Astrocyte of the cerebellum (primary cell): ENCODE measurements around the gene MRC1.

Experiments used
- DNase-seq: peaks from one replicate; pipeline ENCODE4 v3.0.0-alpha.2; 2011; ENCODE audit warnings: low read depth
- H3K4me3 ChIP-seq: 2 replicates; pipeline ENCODE4 v1.5.1; 2011; ENCODE audit warnings: mild to moderate bottlenecking, low read depth, low read length, moderate library complexity
- in situ Hi-C: cut with HindIII; loops from 2 replicates; pipeline ENCODE4 v1.10.0; 2017; ENCODE audit warnings: low sequenced_read_pairs
- TF ChIP-seq, protein P1 (sequence below): IDR thresholded peaks from 2 replicates; pipeline ENCODE4 v1.5.1; 2012; ENCODE audit warnings: low read length, low read depth, moderate library complexity, mild to moderate bottlenecking; ENCODE audit errors: missing control alignments

MRC1 gene

DNA sequence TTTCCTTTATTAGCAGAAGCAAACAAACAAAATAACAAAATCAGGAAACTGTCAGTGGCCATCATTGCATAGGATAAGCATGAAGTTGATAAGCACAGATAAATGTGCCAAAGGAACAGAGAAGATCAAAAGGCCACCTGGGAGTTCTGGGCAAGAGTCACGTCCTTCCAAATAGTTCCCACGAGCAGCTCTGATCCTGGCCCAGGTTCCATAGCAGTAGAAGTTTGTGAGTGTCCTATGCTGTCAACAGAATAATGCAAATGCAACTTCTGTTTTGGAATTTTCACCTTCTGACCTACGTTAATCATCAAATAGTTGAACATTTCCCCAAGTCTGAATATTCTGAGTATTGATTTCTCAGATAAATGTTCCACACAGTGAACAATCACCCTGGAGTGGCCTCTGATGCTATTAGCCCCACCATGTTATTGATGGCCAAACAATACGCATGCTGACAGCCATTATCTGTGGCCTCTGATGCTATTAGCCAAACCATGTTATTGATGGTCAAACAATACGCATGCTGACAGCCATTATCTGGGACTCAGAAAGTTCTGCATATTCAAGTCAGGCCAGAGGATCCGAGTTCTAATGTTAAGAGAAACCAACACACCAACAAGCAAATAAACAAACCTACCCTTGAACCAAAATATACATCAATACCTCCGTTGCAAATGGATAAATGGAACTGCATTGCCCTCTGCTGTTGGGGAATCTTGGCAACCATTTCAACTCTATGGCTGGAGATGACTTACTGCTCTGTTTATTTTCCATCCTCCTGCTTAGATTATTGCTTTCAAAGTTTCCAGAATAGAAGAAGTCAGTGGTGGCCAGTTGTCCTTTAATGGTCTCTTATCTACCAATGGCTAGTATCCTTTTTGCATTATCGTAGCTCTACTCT is 63.3 kb downstream of the MRC1 start:
- DNase-seq = peak; percentile 6
- in situ Hi-C loops = no loop called here
- TF ChIP-seq, protein P1, sequence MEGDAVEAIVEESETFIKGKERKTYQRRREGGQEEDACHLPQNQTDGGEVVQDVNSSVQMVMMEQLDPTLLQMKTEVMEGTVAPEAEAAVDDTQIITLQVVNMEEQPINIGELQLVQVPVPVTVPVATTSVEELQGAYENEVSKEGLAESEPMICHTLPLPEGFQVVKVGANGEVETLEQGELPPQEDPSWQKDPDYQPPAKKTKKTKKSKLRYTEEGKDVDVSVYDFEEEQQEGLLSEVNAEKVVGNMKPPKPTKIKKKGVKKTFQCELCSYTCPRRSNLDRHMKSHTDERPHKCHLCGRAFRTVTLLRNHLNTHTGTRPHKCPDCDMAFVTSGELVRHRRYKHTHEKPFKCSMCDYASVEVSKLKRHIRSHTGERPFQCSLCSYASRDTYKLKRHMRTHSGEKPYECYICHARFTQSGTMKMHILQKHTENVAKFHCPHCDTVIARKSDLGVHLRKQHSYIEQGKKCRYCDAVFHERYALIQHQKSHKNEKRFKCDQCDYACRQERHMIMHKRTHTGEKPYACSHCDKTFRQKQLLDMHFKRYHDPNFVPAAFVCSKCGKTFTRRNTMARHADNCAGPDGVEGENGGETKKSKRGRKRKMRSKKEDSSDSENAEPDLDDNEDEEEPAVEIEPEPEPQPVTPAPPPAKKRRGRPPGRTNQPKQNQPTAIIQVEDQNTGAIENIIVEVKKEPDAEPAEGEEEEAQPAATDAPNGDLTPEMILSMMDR = peak; percentile 38
- no peak overlapping the region for H3K4me3 ChIP-seq

DNA sequence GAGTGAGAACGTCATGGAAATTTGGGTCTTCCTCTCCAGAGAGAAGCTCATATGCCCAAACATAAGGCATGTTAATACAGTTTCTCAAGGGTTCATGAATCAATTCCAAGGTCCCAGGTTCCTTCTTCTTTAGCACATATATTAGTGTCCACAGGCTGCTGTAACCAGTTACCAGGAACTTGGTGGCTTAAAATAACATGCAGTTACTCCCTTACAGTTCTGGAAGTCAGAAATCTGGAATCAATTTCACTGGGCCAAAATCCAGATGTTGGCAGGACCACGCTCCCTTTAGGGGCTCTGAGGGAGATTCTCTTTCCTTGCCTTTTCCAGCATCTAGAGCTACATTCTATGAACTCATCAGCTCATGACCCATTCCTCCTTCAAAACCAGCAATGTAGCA is 64.8 kb downstream of the MRC1 start:
- H3K4me3 ChIP-seq = no peak overlapping the region
- in situ Hi-C loops = no loop called here
- no peak for DNase-seq
- TF ChIP-seq, protein P1 = no peak

GRCh38 chr10:17877121-17877520 is 68.0 kb downstream of the MRC1 start:
- DNase-seq = no peak
- TF ChIP-seq, protein P1 = no peak
- in situ Hi-C loops = no loop called here
- H3K4me3 ChIP-seq = no peak overlapping the region

GRCh38 chr10:17878896-17879295 is 69.7 kb downstream of the MRC1 start:
- no peak for DNase-seq
- TF ChIP-seq, protein P1 = no peak
- no peak overlapping the region for H3K4me3 ChIP-seq
- in situ Hi-C loops = no loop called here

DNA sequence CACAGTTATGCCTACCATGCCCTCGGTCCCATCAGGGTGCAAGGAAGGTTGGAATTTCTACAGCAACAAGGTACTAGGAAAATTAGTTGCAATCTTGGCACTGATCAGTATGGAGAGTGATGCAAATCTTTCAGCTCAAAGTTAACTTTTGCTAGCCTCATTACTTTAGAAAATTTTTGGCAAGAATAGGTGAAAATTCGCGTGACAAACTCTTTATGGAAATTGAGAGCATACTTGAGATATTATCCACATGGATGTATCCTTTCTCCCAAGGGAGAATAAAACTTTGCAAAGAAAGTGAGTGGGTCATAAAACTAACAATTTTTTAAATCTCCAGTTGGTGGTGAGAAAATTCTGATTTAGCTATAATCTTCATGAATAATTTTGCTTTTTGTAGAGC is 71.5 kb downstream of the MRC1 start:
- in situ Hi-C loops = no loop called here
- no peak for DNase-seq
- TF ChIP-seq, protein P1 = no peak
- no peak overlapping the region for H3K4me3 ChIP-seq

- in situ Hi-C loops = no loop called here
- TF ChIP-seq, protein P1 = no peak
- H3K4me3 ChIP-seq = no peak overlapping the region
- peak; percentile 87 for DNase-seq
Measured at GRCh38 chr10:17882557-17882956, 73.4 kb downstream of the MRC1 start.
